OCI-LY1 (cell line): ENCODE data around the gene CHPF2.

Experiments
- EZH2 ChIP-seq: fragments of 200-600 bp; sonication (generic), shearing (Covaris generic); IDR thresholded peaks from 2 replicates; pipeline ENCODE4 v1.8.0; 2017; ENCODE audit warnings: borderline replicate concordance, mixed run types, mild to moderate bottlenecking, antibody characterized with exemption, low read length, moderate library complexity, mixed read lengths
- TF ChIP-seq, protein P1 (sequence below): fragments of 200-600 bp; sonication (generic), shearing (Covaris generic); IDR thresholded peaks from 2 replicates; pipeline ENCODE4 v1.5.1; 2017; ENCODE audit warnings: mild to moderate bottlenecking, antibody characterized with exemption, low read length, moderate library complexity, mixed read lengths

DNA sequence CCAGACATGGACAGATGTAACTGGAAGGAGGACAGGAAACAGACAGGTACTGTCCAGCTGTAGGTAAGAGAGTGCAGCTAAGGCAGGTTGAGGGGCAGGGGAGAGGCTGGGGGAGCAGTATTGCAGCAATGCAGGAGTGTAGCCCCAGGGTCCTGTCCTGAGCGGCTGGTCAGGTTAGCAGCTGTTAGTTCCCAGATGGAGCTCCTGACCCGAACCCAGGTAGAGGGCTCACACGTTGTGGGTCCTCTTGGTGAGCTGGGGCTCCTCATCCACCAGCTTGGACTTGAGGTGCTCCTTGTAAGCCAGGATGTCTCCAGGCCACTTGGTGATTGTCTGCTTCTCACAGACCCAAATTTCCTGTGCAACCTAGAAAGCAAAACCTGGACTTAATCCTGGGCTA, 18.5 kb upstream of the CHPF2 start:
- TF ChIP-seq, protein P1, sequence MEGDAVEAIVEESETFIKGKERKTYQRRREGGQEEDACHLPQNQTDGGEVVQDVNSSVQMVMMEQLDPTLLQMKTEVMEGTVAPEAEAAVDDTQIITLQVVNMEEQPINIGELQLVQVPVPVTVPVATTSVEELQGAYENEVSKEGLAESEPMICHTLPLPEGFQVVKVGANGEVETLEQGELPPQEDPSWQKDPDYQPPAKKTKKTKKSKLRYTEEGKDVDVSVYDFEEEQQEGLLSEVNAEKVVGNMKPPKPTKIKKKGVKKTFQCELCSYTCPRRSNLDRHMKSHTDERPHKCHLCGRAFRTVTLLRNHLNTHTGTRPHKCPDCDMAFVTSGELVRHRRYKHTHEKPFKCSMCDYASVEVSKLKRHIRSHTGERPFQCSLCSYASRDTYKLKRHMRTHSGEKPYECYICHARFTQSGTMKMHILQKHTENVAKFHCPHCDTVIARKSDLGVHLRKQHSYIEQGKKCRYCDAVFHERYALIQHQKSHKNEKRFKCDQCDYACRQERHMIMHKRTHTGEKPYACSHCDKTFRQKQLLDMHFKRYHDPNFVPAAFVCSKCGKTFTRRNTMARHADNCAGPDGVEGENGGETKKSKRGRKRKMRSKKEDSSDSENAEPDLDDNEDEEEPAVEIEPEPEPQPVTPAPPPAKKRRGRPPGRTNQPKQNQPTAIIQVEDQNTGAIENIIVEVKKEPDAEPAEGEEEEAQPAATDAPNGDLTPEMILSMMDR, result no peak
- no peak for TF ChIP-seq EZH2
